Activated T-cell treated with anti-CD3 and anti-CD28 coated beads for 4 hours (primary cell): Measurements from ENCODE around the gene WDR19.
"Not testable (repeated sequence)": the region's sequence is repeated elsewhere in the genome, so short reads cannot be mapped to it uniquely, and the experiment has no call there.

Source experiments
- DNase-seq: peaks from one replicate; pipeline ENCODE4 v3.0.0-alpha.2; 2020

Gene WDR19

GRCh38 chr4:39233783-39234182 is 51.5 kb downstream of the WDR19 start:
- no peak for DNase-seq

GRCh38 chr4:39235021-39235420 is 52.7 kb downstream of the WDR19 start:
- DNase-seq = no peak

- no peak for DNase-seq
Observed at GRCh38 chr4:39235696-39236095, 53.4 kb downstream of the WDR19 start.

- no peak for DNase-seq
Observed at GRCh38 chr4:39237179-39237578, 54.9 kb downstream of the WDR19 start.

- DNase-seq = no peak
Observed at GRCh38 chr4:39243462-39243861, 61.1 kb downstream of the WDR19 start.

GRCh38 chr4:39255266-39255665 is 72.9 kb downstream of the WDR19 start:
- DNase-seq = no peak

GRCh38 chr4:39255871-39256270 is 73.5 kb downstream of the WDR19 start:
- no peak for DNase-seq

- DNase-seq = no peak
Observed at GRCh38 chr4:39256436-39256835, 74.1 kb downstream of the WDR19 start.

- DNase-seq = no peak
Observed at GRCh38 chr4:39259571-39260330, 77.4 kb downstream of the WDR19 start.

GRCh38 chr4:39263895-39264294 is 81.6 kb downstream of the WDR19 start:
- DNase-seq = no peak

- no peak for DNase-seq
Observed at GRCh38 chr4:39274503-39274902, 92.2 kb downstream of the WDR19 start.

GRCh38 chr4:39277661-39278060 is 95.3 kb downstream of the WDR19 start:
- not testable (repeated sequence) for DNase-seq

- DNase-seq = no peak
Observed at GRCh38 chr4:39278476-39278875, 96.1 kb downstream of the WDR19 start.

- no peak for DNase-seq
Observed at GRCh38 chr4:39279416-39279815, 97.1 kb downstream of the WDR19 start.

- no peak for DNase-seq
Observed at GRCh38 chr4:39280770-39281169, 98.4 kb downstream of the WDR19 start.

GRCh38 chr4:39285111-39285795 is 102.9 kb downstream of the WDR19 start:
- no peak for DNase-seq

- DNase-seq = no peak
Observed at GRCh38 chr4:39285853-39286252, 103.5 kb downstream of the WDR19 start.

- DNase-seq = no peak
Observed at GRCh38 chr4:39286263-39286662, 103.9 kb downstream of the WDR19 start.

GRCh38 chr4:39287223-39287622 is 104.9 kb downstream of the WDR19 start:
- DNase-seq = no peak

GRCh38 chr4:39291686-39292085 is 109.4 kb downstream of the WDR19 start:
- no peak for DNase-seq

- DNase-seq = not testable (repeated sequence)
Observed at GRCh38 chr4:39292433-39292832, 110.1 kb downstream of the WDR19 start.

- DNase-seq = no peak
Observed at GRCh38 chr4:39295784-39296183, 113.5 kb downstream of the WDR19 start.

GRCh38 chr4:39302901-39303300 is 120.6 kb downstream of the WDR19 start:
- no peak for DNase-seq

GRCh38 chr4:39303871-39304270 is 121.5 kb downstream of the WDR19 start:
- DNase-seq = no peak

GRCh38 chr4:39304651-39305050 is 122.3 kb downstream of the WDR19 start:
- no peak for DNase-seq
